Lower leg skin (tissue), 4 donors: ENCODE measurements around the gene CHIT1. TPM values are rescaled to one million over a fixed set of nuclear protein-coding genes. Genes with fewer than 3 reads are reported as not detected.
"Not testable (repeated sequence)": the region's sequence is repeated elsewhere in the genome, so short reads cannot be mapped to it uniquely, and the experiment has no call there.

Experiments used
- DNase-seq, 2 donors: peaks; one replicate each; pipeline ENCODE4 v3.0.0-alpha.2; 2019; ENCODE audit warnings: low spot score in 2 of 2
- H3K4me3 ChIP-seq: fragments of 200-600 bp; sonication (generic); 2 replicates; pipeline ENCODE4 v1.5.1; 2017; ENCODE audit warnings: mild to moderate bottlenecking, low read depth; ENCODE audit not compliant: poor library complexity, severe bottlenecking
- POLR2A ChIP-seq, 2 donors: fragments of 450-650 bp; IDR thresholded peaks; one replicate each; pipeline ENCODE4 v1.6.1; 2016 to 2017; ENCODE audit warnings: antibody characterized with exemption in 2 of 2, mild to moderate bottlenecking in 1 of 2, moderate library complexity in 1 of 2
- WGBS, 2 donors: methylation state at CpG; one replicate each; pipeline ENCODE4 v1.1.5; 2018; 5-methylcytosine and 5-hydroxymethylcytosine counted together
- intact Hi-C: fragments of 100-400 bp; cut with DNase I; formaldehyde crosslinking; loops from one replicate; pipeline ENCODE4 v1.15.0; 2023; ENCODE audit warnings: low total_unique reads
- total RNA-seq, 4 donors: library from RNA; depleted of rRNA; stranded (reverse); fragments of >200 nt; gene quantifications; one replicate each; pipeline ENCODE4 v1.1.0, GENCODE V29; 2016
- TF ChIP-seq, protein P1 (sequence below), 3 donors: fragments of 450-650 bp; IDR thresholded peaks; one replicate each; pipeline ENCODE4 v1.5.1; 2016; ENCODE audit warnings: antibody characterized with exemption in 3 of 3, mild to moderate bottlenecking in 3 of 3, moderate library complexity in 2 of 3

Gene CHIT1
- total RNA-seq, 4 donors from 2014 or later: 0.61 to 8.3 TPM; not detected in 2

DNA sequence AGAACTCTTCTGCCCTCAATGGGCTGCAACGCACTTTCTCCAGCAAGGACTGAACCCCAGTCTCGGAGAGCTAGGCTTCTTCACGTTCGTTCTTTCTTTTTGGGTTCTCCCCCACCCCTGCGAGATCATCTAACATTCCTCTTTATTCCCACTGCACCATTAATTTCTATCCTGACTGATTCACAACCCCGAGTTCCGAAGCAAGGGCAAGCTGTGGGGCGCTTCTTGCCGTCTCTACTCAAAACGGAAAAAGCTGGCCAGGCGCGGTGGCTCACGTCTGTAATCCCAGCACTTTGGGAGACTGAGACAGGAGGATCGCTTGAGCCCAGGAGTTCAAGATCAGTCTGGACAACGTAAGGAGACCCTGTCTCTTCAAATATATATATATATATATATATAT is 38.4 kb upstream of the CHIT1 start:
- WGBS, 2 donors: 53 to 55% methylated on average over 15 of the region's 15 CpGs
- intact Hi-C loops: no loop called here
- peak overlapping the region; percentile 17 for H3K4me3 ChIP-seq
- DNase-seq: peak in 1 of 2 donors; percentile 78
- TF ChIP-seq, protein P1, sequence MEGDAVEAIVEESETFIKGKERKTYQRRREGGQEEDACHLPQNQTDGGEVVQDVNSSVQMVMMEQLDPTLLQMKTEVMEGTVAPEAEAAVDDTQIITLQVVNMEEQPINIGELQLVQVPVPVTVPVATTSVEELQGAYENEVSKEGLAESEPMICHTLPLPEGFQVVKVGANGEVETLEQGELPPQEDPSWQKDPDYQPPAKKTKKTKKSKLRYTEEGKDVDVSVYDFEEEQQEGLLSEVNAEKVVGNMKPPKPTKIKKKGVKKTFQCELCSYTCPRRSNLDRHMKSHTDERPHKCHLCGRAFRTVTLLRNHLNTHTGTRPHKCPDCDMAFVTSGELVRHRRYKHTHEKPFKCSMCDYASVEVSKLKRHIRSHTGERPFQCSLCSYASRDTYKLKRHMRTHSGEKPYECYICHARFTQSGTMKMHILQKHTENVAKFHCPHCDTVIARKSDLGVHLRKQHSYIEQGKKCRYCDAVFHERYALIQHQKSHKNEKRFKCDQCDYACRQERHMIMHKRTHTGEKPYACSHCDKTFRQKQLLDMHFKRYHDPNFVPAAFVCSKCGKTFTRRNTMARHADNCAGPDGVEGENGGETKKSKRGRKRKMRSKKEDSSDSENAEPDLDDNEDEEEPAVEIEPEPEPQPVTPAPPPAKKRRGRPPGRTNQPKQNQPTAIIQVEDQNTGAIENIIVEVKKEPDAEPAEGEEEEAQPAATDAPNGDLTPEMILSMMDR (IDR thresholded peaks at IDR 0.05): no peak
- TF ChIP-seq POLR2A (IDR thresholded peaks at IDR 0.05): no peak

DNA sequence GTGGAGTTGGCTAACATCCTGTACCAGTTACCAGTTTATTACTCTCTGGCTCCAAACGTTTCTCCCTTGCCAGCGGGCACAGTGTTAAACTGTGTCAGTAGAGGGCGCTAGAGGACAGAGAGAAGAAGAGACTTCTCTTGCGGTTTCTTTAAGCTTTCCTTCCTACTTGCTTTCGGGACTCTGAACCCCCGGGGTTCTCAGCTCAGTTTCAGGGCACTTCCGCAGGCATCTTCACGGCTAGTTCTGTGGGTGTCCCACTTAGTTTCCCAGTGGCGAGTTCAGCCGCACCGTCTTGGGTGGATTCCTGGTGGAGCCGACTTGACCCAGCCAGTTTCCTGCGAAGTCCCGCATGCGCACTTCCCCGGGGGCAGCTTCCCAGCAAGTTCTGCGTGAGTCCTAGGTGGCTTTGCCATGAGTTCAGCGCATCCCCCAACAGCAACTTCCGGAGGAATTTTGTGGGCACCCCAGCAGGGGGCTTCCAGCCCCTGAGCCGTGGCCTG is 37.9 kb upstream of the CHIT1 start:
- no peak for TF ChIP-seq POLR2A (IDR thresholded peaks at IDR 0.05)
- TF ChIP-seq, protein P1 (IDR thresholded peaks at IDR 0.05): peak in 1 of 3 donors; percentile 60
- DNase-seq: peak; percentile 88 to 96
- intact Hi-C loops: no loop called here
- WGBS, 2 donors: 0% methylated on average over 20 of the region's 20 CpGs
- H3K4me3 ChIP-seq: peak overlapping the region; percentile 17

DNA sequence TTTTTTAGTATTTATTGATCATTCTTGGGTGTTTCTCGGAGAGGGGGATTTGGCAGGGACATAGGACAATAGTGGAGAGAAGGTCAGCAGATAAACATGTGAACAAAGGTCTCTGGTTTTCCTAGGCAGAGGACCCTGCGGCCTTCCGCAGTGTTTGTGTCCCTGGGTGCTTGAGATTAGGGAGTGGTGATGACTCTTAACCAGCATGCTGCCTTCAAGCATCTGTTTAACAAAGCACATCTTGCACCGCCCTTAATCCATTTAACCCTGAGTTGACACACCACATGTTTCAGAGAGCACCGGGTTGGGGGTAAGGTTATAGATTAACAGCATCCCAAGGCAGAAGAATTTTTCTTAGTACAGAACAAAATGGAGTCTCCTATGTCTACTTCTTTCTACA is 36.7 kb upstream of the CHIT1 start:
- WGBS, 2 donors: 52 to 53% methylated on average over 5 of the region's 5 CpGs
- DNase-seq, H3K4me3 ChIP-seq, intact Hi-C loops: not testable (repeated sequence)

DNA sequence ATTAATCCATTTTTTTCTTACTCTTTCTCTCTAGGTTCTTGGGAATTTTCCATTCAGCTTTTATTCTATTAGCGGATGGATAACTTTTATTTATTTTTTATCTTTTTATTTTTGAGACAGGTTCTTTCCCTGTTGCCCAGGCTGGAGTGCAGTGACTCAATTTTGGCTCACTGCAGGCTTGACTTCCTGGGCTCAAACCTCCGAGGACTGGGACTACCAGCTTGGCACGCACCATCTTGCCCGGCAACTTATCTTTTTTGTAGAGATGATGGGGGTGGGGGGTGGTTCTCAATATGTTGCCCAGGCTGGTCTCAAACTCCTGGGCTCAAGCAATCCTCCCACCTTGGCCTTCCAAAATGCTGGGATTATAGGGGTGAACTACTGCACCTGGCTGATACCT is 36.1 kb upstream of the CHIT1 start:
- TF ChIP-seq POLR2A (IDR thresholded peaks at IDR 0.05): no peak
- WGBS, 2 donors: 37 to 54% methylated on average over 4 of the region's 4 CpGs
- no peak overlapping the region for H3K4me3 ChIP-seq
- DNase-seq: no peak
- intact Hi-C loops: no loop called here

DNA sequence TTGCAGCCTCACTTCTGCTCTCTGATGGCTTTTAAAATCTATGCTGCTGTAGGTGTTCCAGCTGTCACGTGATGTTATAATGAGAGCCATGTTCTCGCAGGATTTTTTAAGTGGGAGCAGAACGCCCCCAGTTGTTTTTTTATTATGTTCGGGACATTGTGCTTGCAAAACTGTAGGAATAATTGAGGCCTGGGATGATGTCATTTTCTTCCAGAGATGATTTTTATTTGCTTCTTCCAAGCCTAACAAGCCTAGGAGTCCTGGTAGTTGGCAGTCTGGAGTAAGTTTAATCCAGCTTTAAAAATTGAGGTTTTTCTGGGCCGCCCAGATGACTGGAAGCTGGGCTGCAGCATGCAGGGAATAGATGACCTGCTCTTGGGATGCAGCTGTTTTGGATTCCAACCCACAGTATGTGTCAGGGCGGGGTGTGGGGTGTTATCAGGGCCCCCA is 34.6 kb upstream of the CHIT1 start:
- intact Hi-C loops: no loop called here
- DNase-seq: no peak
- TF ChIP-seq, protein P1 (IDR thresholded peaks at IDR 0.05): no peak
- 52 to 55% methylated on average over 6 of the region's 6 CpGs for WGBS, 2 donors
- H3K4me3 ChIP-seq: no peak overlapping the region

DNA sequence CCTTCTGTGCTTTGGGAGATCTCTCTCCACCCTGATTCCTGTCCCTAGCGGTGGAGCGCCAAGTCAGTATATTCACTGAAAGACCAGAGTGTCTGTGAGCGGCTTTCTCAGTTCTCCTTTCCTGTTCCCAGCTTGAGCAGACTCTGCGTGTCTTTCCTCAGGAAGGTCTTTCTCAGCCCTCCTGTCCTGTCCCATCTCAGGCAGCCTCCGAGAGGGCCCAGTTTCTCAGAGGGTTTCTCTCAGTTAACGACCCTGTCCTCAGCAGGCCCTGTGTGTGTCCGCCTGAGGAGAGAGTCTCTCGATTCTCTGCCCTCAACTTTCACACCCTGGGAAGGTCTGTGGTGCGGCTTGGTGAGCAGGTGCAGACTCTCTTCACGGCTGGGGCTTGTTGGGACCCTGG is 34.0 kb upstream of the CHIT1 start:
- DNase-seq: no peak
- no peak for TF ChIP-seq POLR2A (IDR thresholded peaks at IDR 0.05)
- TF ChIP-seq, protein P1 (IDR thresholded peaks at IDR 0.05): no peak

DNA sequence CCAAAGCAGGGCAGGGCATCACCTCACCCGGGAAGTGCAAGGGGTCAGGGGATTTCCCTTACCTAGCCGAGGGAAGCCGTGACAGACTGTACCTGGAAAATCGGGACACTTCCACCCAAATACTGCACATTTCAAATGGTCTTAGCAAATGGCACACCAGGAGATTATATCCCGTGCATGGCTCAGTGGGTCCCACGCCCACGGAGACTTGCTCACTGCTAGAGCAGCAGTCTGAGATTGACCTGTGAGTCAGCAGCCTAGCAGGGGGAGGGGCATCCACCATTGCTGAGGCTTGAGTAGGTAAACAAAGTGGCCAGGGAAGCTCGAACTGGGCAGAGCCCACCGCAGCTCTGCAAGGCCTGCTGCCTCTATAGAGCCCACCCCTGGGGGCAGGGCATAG is 27.2 kb upstream of the CHIT1 start:
- DNase-seq, intact Hi-C loops, H3K4me3 ChIP-seq: not testable (repeated sequence)
- 88 to 89% methylated on average over 9 of the region's 9 CpGs for whole genome bisulfite sequencing, 2 donors

More for the DNA sequence above, 34.0 kb upstream of the CHIT1 start:
- intact Hi-C loops: no loop called here
- H3K4me3 ChIP-seq: no peak overlapping the region
- 67 to 74% methylated on average over 10 of the region's 10 CpGs for whole genome bisulfite sequencing, 2 donors

DNA sequence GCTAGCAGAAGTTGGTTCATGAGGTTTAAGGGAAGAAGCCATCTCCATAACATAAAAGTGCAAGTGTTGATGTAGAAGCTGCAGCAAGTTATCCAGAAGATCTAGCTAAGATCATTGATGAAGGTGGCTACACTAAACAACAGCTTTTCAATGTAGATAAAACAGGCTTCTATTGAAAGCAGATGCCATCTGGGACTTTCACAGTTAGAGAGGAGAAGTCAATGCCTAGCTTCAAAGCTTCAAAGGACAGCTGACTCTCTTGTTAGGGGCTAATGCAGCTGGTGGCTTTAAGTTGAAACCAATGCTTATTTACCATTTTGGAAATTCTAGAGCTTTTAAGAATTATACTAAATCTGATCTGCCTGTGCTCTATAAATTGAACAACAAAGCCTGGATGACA is 25.3 kb upstream of the CHIT1 start:
- H3K4me3 ChIP-seq, DNase-seq, intact Hi-C loops: not testable (repeated sequence)
